Subcutaneous adipose tissue (tissue), 4 donors: ENCODE measurements around the gene HOXC4. TPM values are rescaled to one million over a fixed set of nuclear protein-coding genes. Genes with fewer than 3 reads are reported as not detected.

Source experiments
- CTCF ChIP-seq: fragments of 450-650 bp; IDR thresholded peaks from one replicate; pipeline ENCODE4 v1.5.1; 2016; ENCODE audit warnings: low read depth, mild to moderate bottlenecking, control low read depth, antibody characterized with exemption, moderate library complexity
- total RNA-seq, 4 donors: library from RNA; depleted of rRNA; stranded (reverse); fragments of >200 nt; gene quantifications; one replicate each; pipeline ENCODE4 v1.1.0, GENCODE V29; 2016

Gene HOXC4
- total RNA-seq, 4 donors from 2014 or later: 1.1 to 3.5 (median 2.1) TPM

GRCh38 chr12:54041097-54041690 is 12.4 kb upstream of the HOXC4 start:
- no peak for TF ChIP-seq CTCF

- TF ChIP-seq CTCF: no peak
Observed at GRCh38 chr12:54042970-54043853, 10.4 kb upstream of the HOXC4 start.

- TF ChIP-seq CTCF: no peak
Observed at GRCh38 chr12:54044425-54045103, 9.1 kb upstream of the HOXC4 start.

- TF ChIP-seq CTCF: no peak
Observed at GRCh38 chr12:54045401-54045800, 8.2 kb upstream of the HOXC4 start.

GRCh38 chr12:54045868-54046521 is 7.6 kb upstream of the HOXC4 start:
- no peak for TF ChIP-seq CTCF

GRCh38 chr12:54046809-54047159 is 6.9 kb upstream of the HOXC4 start:
- TF ChIP-seq CTCF: no peak
